ENCODE measurements around the gene C19orf81. TPM values are rescaled to one million over a fixed set of nuclear protein-coding genes. Genes with fewer than 3 reads are reported as not detected.

C19orf81 gene
- total RNA-seq, 1 donor from 2014 or later, result not detected

- no peaks in the 10 kb centered on the region for H3K27me3 ChIP-seq (ENCODE audit: control insufficient read depth, insufficient read depth, low read length)
- H3K36me3 ChIP-seq (ENCODE audit: control insufficient read depth, insufficient read depth, low read length), result no peaks in the 10 kb centered on the region
- no peak for FAIRE-seq
- peak overlapping the region; percentile 13 for H3K4me3 ChIP-seq (ENCODE audit: low read depth, low read length)
- DNase-seq (ENCODE audit: low read depth), result peak; percentile 48
- no peak for TF ChIP-seq CTCF (IDR thresholded peaks at IDR 0.05; ENCODE audit: insufficient read depth, low read length, severe bottlenecking)
Observed at GRCh38 chr19:50657712-50658440, 8.6 kb downstream of the C19orf81 start.

- Histone ChIP-seq H3K27me3 (ENCODE audit: control insufficient read depth, insufficient read depth, low read length) (no peaks in the 10 kb centered on the region), H3K4me3 (ENCODE audit: low read depth, low read length) (peak overlapping the region; percentile 13), H3K36me3 (ENCODE audit: control insufficient read depth, insufficient read depth, low read length) (no peaks in the 10 kb centered on the region)
- FAIRE-seq (no peak), DNase-seq (ENCODE audit: low read depth) (no peak)
- TF ChIP-seq CTCF (IDR thresholded peaks at IDR 0.05; ENCODE audit: insufficient read depth, low read length, severe bottlenecking), result no peak
Observed at GRCh38 chr19:50658441-50659317, 9.4 kb downstream of the C19orf81 start.

GRCh38 chr19:50659318-50660087 lies 10.3 kb downstream of the C19orf81 start:
- FAIRE-seq, result no peak
- DNase-seq (ENCODE audit: low read depth), result no peak
- no peak for TF ChIP-seq CTCF (IDR thresholded peaks at IDR 0.05; ENCODE audit: insufficient read depth, low read length, severe bottlenecking)
- H3K27me3 ChIP-seq (ENCODE audit: control insufficient read depth, insufficient read depth, low read length), result no peaks in the 10 kb centered on the region
- H3K36me3 ChIP-seq (ENCODE audit: control insufficient read depth, insufficient read depth, low read length), result no peaks in the 10 kb centered on the region
- no peak overlapping the region for H3K4me3 ChIP-seq (ENCODE audit: low read depth, low read length)

GRCh38 chr19:50660088-50660366 lies 10.8 kb downstream of the C19orf81 start:
- FAIRE-seq, result no peak
- no peak overlapping the region for H3K4me3 ChIP-seq (ENCODE audit: low read depth, low read length)
- H3K27me3 ChIP-seq (ENCODE audit: control insufficient read depth, insufficient read depth, low read length), result no peaks in the 10 kb centered on the region
- no peak for DNase-seq (ENCODE audit: low read depth)
- no peaks in the 10 kb centered on the region for H3K36me3 ChIP-seq (ENCODE audit: control insufficient read depth, insufficient read depth, low read length)
- TF ChIP-seq CTCF (IDR thresholded peaks at IDR 0.05; ENCODE audit: insufficient read depth, low read length, severe bottlenecking), result no peak

GRCh38 chr19:50661023-50661422 lies 11.8 kb downstream of the C19orf81 start:
- H3K27me3 ChIP-seq (ENCODE audit: control insufficient read depth, insufficient read depth, low read length), result peaks cover under 1% of the 10 kb centered on the region
- no peak for DNase-seq (ENCODE audit: low read depth)
- TF ChIP-seq CTCF (IDR thresholded peaks at IDR 0.05; ENCODE audit: insufficient read depth, low read length, severe bottlenecking), result no peak
- no peak overlapping the region for H3K4me3 ChIP-seq (ENCODE audit: low read depth, low read length)
- FAIRE-seq, result no peak
- H3K36me3 ChIP-seq (ENCODE audit: control insufficient read depth, insufficient read depth, low read length), result no peaks in the 10 kb centered on the region
